ENCODE results near the gene ITGA4.

DNA sequence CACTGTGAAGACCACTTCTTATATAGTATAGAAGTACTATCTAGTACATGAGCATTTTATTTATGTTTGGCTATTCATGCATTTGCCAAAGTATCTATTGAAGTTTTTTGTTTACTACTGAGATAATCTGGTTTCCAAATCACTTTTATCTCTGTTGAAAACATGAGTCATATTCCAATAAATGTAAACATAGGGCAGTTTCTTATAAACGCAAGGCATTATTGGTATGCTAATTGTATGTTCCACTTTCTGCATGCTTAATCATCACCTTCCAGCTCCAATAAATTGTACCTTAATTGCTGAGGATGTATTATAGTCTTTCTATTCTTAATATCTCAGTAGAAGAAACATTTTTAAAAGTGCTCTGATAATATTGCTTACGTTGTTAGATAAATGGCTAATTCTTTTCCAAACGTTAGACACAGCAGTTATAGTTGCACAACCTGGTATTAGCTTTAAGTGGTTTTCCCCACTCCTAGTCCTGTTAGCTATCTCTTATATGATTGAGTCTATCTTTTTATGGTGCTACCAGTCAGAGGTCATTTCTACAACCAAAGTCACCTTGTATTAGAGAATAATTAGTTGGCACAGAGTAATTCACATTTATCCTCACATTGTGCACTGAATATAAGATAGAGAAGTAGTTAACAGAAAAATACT, 17.2 kb downstream of the ITGA4 start:
- no peak for TF ChIP-seq EZH2 (IDR thresholded peaks at IDR 0.05; ENCODE audit: low read length, missing control alignments)
- TF ChIP-seq, protein P1, sequence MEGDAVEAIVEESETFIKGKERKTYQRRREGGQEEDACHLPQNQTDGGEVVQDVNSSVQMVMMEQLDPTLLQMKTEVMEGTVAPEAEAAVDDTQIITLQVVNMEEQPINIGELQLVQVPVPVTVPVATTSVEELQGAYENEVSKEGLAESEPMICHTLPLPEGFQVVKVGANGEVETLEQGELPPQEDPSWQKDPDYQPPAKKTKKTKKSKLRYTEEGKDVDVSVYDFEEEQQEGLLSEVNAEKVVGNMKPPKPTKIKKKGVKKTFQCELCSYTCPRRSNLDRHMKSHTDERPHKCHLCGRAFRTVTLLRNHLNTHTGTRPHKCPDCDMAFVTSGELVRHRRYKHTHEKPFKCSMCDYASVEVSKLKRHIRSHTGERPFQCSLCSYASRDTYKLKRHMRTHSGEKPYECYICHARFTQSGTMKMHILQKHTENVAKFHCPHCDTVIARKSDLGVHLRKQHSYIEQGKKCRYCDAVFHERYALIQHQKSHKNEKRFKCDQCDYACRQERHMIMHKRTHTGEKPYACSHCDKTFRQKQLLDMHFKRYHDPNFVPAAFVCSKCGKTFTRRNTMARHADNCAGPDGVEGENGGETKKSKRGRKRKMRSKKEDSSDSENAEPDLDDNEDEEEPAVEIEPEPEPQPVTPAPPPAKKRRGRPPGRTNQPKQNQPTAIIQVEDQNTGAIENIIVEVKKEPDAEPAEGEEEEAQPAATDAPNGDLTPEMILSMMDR (conservative IDR thresholded peaks at IDR 0.05 in 1 of 2, IDR thresholded peaks at IDR 0.05 in 1 of 2; ENCODE audit: low read depth in 1 of 2, low read length in 2 of 2): no peak

Data from fibroblast of lung (primary cell).